HepG2 (cell line): ENCODE results near the gene POU2F2. TPM values are rescaled to one million over a fixed set of nuclear protein-coding genes. Genes with fewer than 3 reads are reported as not detected.

ENCODE experiments used
- ATAC-seq: fragments of 200-7000 bp; cut with Tn5 transposase; 3 replicates; pipeline ENCODE4 v1.9.1; 2020; ENCODE audit warnings: mild to moderate bottlenecking, moderate library complexity
- BruUV-seq: library from RNA; stranded (reverse); fragments of 400-500 nt; replicated peaks from 2 replicates; lab custom pipeline; 2021; lab: Mats Ljungman, UMichigan
- CTCF ChIA-PET: fragments of 300-600 bp; formaldehyde crosslinking; extraction: SDS; loops from one replicate; lab custom pipeline; 2021; ENCODE audit warnings: low total read pairs, inconsistent platforms, low intra/inter-chr PET ratio; lab: Yijun Ruan, JAX
- POLR2A ChIA-PET: fragments of 350-600 bp; sonication (Branson Sonifier 250); formaldehyde crosslinking; loops from one replicate; lab custom pipeline; 2020; ENCODE audit warnings: antibody characterized with exemption, inconsistent platforms; lab: Yijun Ruan, JAX
- DNase-seq: peaks from one replicate; pipeline ENCODE4 v3.0.0-alpha.2; 2015; ENCODE audit warnings: low spot score
- FAIRE-seq: peaks from 3 replicates; lab custom pipeline; 2011; peaks lifted over from hg19 to GRCh38; lab: Jason Lieb, UNC
- H2AFZ ChIP-seq: one replicate; pipeline ENCODE4 v1.6.1; 2011; ENCODE audit warnings: low read length, inconsistent platforms
- H3K27ac ChIP-seq: fragments of 300-600 bp; 3 replicates; pipeline ENCODE4 v1.8.0; 2011; ENCODE audit warnings: mixed run types, mild to moderate bottlenecking, mixed read lengths, low read length, inconsistent platforms; ENCODE audit not compliant: insufficient read depth; ENCODE audit errors: extremely low read length
- H3K27me3 ChIP-seq, 2 experiments: fragments of 200-600 bp in 1 of 2; 2 replicates in 1 of 2; 3 replicates in 1 of 2; pipeline versions ENCODE4 v1.6.0 to v1.8.0; 2011; ENCODE audit warnings: low read length in 2 of 2, mild to moderate bottlenecking in 2 of 2, moderate library complexity in 2 of 2, inconsistent platforms in 1 of 2; ENCODE audit not compliant: insufficient read depth in 2 of 2, control insufficient read depth in 1 of 2
- H3K36me3 ChIP-seq, 2 experiments: fragments of 200-600 bp in 1 of 2; replicated peaks in 1 of 2; 2 replicates in 1 of 2; 3 replicates in 1 of 2; pipeline versions ENCODE4 v1.5.1 to v1.8.0; 2011; ENCODE audit warnings: low read length in 2 of 2, inconsistent platforms in 1 of 2; ENCODE audit not compliant: insufficient read depth in 2 of 2, control insufficient read depth in 1 of 2
- H3K4me1 ChIP-seq: 2 replicates; pipeline ENCODE4 v1.5.1; 2012; ENCODE audit warnings: low read length, inconsistent platforms; ENCODE audit not compliant: insufficient read depth
- H3K4me2 ChIP-seq: 2 replicates; pipeline ENCODE4 v1.6.0; 2011; ENCODE audit warnings: low read depth, low read length, inconsistent platforms
- H3K4me3 ChIP-seq, 3 experiments: fragments of 200-600 bp in 1 of 3; sonication (generic), shearing (Covaris generic) in 1 of 3; replicated peaks in 1 of 3; 2 replicates each; pipeline ENCODE4 v1.5.1; 2011 to 2016; ENCODE audit warnings: low read length in 3 of 3, inconsistent platforms in 2 of 3, low read depth in 2 of 3, mild to moderate bottlenecking in 2 of 3, control low read depth in 1 of 3, mixed read lengths in 1 of 3; ENCODE audit not compliant: insufficient read depth in 1 of 3
- H3K79me2 ChIP-seq: one replicate; pipeline ENCODE4 v1.6.1; 2011; ENCODE audit warnings: low read length, inconsistent platforms; ENCODE audit not compliant: insufficient read depth
- H3K9ac ChIP-seq: 2 replicates; pipeline ENCODE4 v1.6.0; 2011; ENCODE audit warnings: mild to moderate bottlenecking, low read depth, low read length, inconsistent platforms; ENCODE audit not compliant: insufficient read depth
- H3K9me3 ChIP-seq: 2 replicates; pipeline ENCODE4 v1.5.1; 2012; ENCODE audit warnings: mild to moderate bottlenecking, low read length
- H4K20me1 ChIP-seq: 2 replicates; pipeline ENCODE4 v1.6.0; 2011; ENCODE audit warnings: inconsistent platforms, mild to moderate bottlenecking, low read length, moderate library complexity; ENCODE audit not compliant: insufficient read depth
- BRF2 ChIP-seq: sonication (generic); formaldehyde crosslinking; IDR thresholded peaks from 2 replicates; pipeline ENCODE4 v1.8.1; 2022; ENCODE audit warnings: mild to moderate bottlenecking, missing genetic modification reagents
- DBP ChIP-seq: sonication (generic); formaldehyde crosslinking; IDR thresholded peaks from 2 replicates; pipeline ENCODE4 v1.4.0; 2020; ENCODE audit warnings: missing genetic modification reagents; ENCODE audit errors: not compliant biosample characterization
- DZIP1 ChIP-seq: sonication (generic); formaldehyde crosslinking; IDR thresholded peaks from 2 replicates; pipeline ENCODE4 v1.5.0; 2020; ENCODE audit warnings: mild to moderate bottlenecking, missing genetic modification reagents
- ETS1 ChIP-seq: sonication (generic); formaldehyde crosslinking; IDR thresholded peaks from 2 replicates; pipeline ENCODE4 v1.4.0; 2020; ENCODE audit warnings: missing genetic modification reagents
- GLMP ChIP-seq: sonication (generic); formaldehyde crosslinking; IDR thresholded peaks from 2 replicates; pipeline ENCODE4 v1.9.0; 2021; ENCODE audit warnings: missing genetic modification reagents, mild to moderate bottlenecking, borderline replicate concordance
- PAX8 ChIP-seq: sonication (generic); formaldehyde crosslinking; IDR thresholded peaks from 2 replicates; pipeline ENCODE4 v1.8.0; 2022; ENCODE audit warnings: mild to moderate bottlenecking, missing genetic modification reagents, borderline replicate concordance
- ZKSCAN8 ChIP-seq: IDR thresholded peaks from 2 replicates; pipeline ENCODE4 v1.6.1; 2016; ENCODE audit warnings: borderline replicate concordance, missing genetic modification reagents, missing compliant biosample characterization
- ZNF562 ChIP-seq: sonication (generic); formaldehyde crosslinking; IDR thresholded peaks from 2 replicates; pipeline ENCODE4 v1.8.0; 2022; ENCODE audit warnings: missing genetic modification reagents, borderline replicate concordance
- ZNF572 ChIP-seq: sonication (generic); formaldehyde crosslinking; IDR thresholded peaks from 2 replicates; pipeline ENCODE4 v1.5.1; 2020; ENCODE audit warnings: mild to moderate bottlenecking, missing genetic modification reagents
- ZNF646 ChIP-seq: sonication (generic); formaldehyde crosslinking; IDR thresholded peaks from 2 replicates; pipeline ENCODE4 v1.9.0; 2021; ENCODE audit warnings: mild to moderate bottlenecking, missing genetic modification reagents
- WGBS: methylation state at CpG from one replicate; pipeline ENCODE4 v1.1.6; 2017; ENCODE audit warnings: low lambda C conversion rate; 5-methylcytosine and 5-hydroxymethylcytosine counted together
- in situ Hi-C: cut with HindIII; loops from 2 replicates; pipeline ENCODE4 v1.10.0; 2017; ENCODE audit warnings: low pct_unique_long_range_greater_than_20kb; ENCODE audit not compliant: extremely low pct_ligation_motif_present
- intact Hi-C: fragments of 100-400 bp; cut with micrococcal nuclease; formaldehyde crosslinking; loops from one replicate; pipeline ENCODE4 v1.10.0; 2022; ENCODE audit not compliant: unreplicated experiment
- polyA plus RNA-seq, 8 experiments: library from polyadenylated mRNA; depleted of rRNA in 3 of 8; stranded (reverse) in 7 of 8; unstranded in 1 of 8; fragments of >200 nt; fragmentation: Illumina TruSeq in 4 of 8; extraction: Trizol in 4 of 8; gene quantifications; 2 replicates each; pipeline versions ENCODE4 v1.2.1 to v1.2.3, GENCODE V29; 2011 to 2016; ENCODE audit warnings: low read depth in 4 of 8, missing spikeins in 1 of 8, mixed read lengths in 1 of 8; ENCODE audit not compliant: insufficient read depth in 1 of 8
- total RNA-seq, 5 experiments: library from RNA; depleted of rRNA; stranded (reverse); fragments of >200 nt; fragmentation: Illumina TruSeq; extraction: Trizol; gene quantifications; 2 replicates each; pipeline ENCODE4 v1.2.3, GENCODE V29; 2016; ENCODE audit warnings: low read depth in 1 of 5

Gene POU2F2
- total and polyA plus RNA-seq, 2 of the 13 experiments (the other 11 are each of a cell fraction or from before 2014, with no cell fraction given), result 0.09 to 0.17 TPM

- Histone ChIP-seq H3K9ac (peak overlapping the region; percentile 93; the same call in 1 of the 2 replicates), H3K27ac (no peak overlapping the region), H4K20me1 (peaks cover 26% of the 10 kb centered on the region), H3K4me1 (peaks cover 43% of the 10 kb centered on the region), H3K4me3 (peak overlapping the region in 2 of 3 experiments; percentile 88 to 96; a peak in 3 of 6 replicates), H3K9me3 (no peaks in the 10 kb centered on the region), H3K79me2 (peaks cover 22% of the 10 kb centered on the region), H3K36me3 (peaks cover 24 to 26% of the 10 kb centered on the region in 2 experiments; a peak in 4 of 5 replicates), H2AFZ (no peak overlapping the region), H3K27me3 (no peaks in the 10 kb centered on the region; a peak in 1 of 5 replicates), H3K4me2 (peak overlapping the region; percentile 85)
- WGBS, result 100% methylated on average over 1 of the region's 1 CpG
- no peak for FAIRE-seq
- in situ Hi-C loops (no loop called here), intact Hi-C loops (no loop called here)
- CTCF ChIA-PET, result no interaction called here
- BruUV-seq, result no TSS peak
- POLR2A ChIA-PET, result no interaction called here
- ATAC-seq, result no peak
- no peak for DNase-seq
- TF ChIP-seq ZNF572 (CRISPR knock-in tag) (no peak), DBP (CRISPR knock-in tag) (no peak), BRF2 (CRISPR knock-in tag) (no peak), ZNF562 (CRISPR knock-in tag) (no peak), ETS1 (no peak), ZNF646 (CRISPR knock-in tag) (no peak), ZKSCAN8 (CRISPR knock-in tag) (no peak), PAX8 (CRISPR knock-in tag) (no peak), GLMP (CRISPR knock-in tag) (no peak), DZIP1 (CRISPR knock-in tag) (no peak)
Observed at GRCh38 chr19:42078058-42078457, 54.2 kb downstream of the POU2F2 start.
